ENCODE results near the gene HMCN1.

Gene HMCN1

GRCh38 chr1:185733818-185734735, at the start of gene HMCN1:
TSS of gene HMCN1 (plus strand) at chr1:185734391. CDS start at chr1:185734780, 389 bp downstream.
- DNase-seq: no peak

GRCh38 chr1:185686821-185687778, 47.1 kb upstream of the HMCN1 start:
- DNase-seq: no peak

GRCh38 chr1:185690527-185690926, 43.7 kb upstream of the HMCN1 start:
- DNase-seq: no peak

DNA sequence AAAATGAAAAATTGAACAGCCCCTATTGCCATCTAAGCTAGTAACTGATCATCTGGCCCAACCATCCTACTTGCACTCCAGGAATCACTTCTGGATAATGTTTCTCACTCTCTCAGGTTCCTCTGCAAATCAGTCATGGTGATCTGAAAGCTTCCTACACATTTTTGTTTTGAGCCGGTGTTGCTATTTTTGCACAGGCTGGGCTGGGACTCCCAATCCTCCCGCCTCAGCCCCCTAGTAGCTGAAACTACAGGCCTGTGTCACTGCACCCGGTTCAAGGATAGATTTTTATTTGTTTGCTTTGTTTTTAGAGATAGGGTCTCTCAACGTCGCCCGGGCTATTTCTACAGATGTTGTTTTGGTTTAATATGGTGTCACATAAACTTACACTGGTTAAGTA, 40.5 kb upstream of the HMCN1 start:
- DNase-seq: no peak

DNA sequence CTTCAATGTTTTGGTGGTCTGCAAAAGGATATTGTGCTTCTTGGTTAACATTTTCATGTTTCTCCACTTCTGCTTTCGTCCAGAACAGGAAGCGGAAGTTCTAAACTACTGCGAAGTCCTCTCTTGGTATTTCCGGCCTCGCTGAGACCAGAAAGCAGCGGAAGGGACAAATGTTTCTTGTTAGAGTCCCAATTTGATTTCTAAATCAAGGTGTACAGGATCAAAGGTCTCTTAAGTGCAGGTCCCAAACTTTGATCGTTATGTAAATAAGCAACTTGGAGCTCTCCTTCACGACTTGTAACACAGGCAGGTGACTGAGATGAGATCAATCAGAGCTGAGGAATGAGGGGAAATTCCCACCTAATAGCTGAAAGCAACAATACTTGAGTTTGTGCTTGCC, 40.1 kb upstream of the HMCN1 start:
- DNase-seq: peak; percentile 50

GRCh38 chr1:185695299-185695698, 38.9 kb upstream of the HMCN1 start:
- peak; percentile 27 for DNase-seq

- DNase-seq: no peak
These were observed 37.6 kb upstream of the HMCN1 start for GRCh38 chr1:185696422-185697150.

DNA sequence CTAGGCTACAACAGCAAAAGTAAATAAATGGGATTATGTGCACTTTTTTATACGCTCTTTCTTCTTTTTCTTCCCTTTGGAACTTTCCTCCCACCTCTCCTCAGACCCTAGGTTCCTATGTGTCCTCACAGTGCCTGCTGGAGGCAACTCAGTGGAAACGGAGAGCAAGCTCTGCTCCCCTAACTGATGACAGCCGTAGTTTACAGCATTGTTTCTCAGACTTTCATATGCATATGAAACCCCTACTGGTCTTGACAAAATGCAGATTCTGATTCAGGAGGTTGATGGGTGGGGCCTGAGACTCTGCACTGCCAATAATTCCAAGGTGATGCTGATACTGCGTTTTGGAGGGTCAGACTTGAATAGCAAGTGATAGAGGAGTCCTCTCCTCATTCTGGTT, 34.3 kb upstream of the HMCN1 start:
- no peak for DNase-seq

DNA sequence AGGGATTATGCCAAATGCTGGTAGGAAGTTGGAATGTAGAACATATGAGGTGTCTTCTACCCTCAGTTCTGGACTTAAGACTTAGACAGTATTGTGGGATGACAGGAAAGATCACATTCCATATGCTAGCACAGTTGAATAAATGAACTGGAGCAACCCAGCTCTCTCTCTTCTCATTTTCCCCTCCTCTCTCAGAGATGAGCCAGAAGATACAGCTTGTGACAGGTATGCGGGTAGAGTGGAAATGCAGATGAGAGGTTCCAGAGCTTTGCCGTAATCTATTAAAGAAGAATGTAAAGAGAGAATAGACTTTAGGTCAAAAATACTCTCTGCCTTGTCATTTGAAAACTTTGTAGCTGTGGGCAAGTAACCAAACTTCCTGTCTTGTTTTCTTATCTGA, 32.5 kb upstream of the HMCN1 start:
- no peak for DNase-seq

- DNase-seq: no peak
These were observed 30.0 kb upstream of the HMCN1 start for GRCh38 chr1:185704181-185704580.

DNA sequence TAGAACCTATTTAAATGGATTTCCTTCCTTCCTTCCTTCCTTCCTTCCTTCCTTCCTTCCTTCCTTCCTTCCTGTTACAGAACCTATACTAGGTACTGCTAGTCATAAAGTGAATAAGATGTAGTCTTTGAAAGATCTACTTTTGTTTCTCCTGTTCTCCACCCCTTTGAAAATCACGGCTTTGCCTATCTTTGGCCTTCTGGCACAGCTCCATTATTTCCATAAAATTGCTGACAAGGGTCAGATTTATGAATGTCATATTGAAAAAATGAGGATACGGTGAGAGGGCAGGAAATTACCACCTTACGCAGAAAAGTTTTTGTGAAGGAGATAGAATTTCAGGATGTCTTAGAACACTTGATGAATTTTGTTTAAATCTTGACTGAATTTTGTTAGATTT, 18.1 kb upstream of the HMCN1 start:
- DNase-seq: no peak

GRCh38 chr1:185719021-185719420, 15.2 kb upstream of the HMCN1 start:
- no peak for DNase-seq

DNA sequence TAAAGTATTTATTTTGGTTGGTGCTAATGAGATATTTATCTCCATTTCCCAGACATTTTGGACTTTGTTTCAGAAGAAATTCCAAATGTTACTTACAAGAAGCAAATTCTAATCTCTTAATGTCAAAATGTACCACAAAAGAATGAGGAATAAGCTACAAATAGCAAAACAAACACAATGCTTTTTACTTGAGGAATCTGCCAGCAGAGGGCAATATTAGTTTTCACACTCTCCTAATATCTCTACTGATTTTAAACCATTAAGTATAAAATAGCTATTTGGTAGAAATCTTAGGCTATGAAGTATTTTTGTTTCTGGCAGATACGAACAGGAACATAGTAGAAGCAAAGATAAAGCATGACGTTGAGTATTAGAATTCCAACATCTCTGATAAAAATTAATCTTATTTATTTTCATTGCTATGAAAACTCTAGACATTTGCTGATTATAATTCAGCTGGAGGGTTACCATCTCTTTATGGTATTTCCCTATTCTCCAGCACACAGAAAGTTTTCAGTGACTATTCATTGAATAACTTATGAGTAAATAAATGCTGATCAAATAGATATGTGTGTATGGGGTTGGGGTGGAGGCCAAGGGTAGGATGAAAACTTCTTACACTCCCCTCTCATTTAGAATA, 13.4 kb upstream of the HMCN1 start:
- no peak for DNase-seq

DNA sequence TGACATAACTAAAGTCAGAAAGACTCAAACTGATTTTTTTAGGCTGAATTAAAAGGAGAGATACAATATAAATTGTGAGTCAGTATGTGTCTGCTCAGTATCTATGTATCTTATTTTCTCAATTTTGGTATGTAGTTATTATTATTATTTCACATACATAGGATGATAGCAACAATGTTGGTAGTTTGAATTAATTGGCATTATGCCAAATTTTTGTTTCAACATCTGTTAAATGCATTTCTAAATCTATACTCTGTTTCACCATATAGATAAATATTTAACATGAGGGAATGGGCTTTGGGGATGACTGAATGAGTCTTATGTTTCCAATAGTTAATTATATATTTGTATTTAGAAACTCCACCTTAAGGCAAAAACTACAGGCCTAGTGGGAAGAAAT, 12.6 kb upstream of the HMCN1 start:
- DNase-seq: no peak

GRCh38 chr1:185722098-185722497, 12.1 kb upstream of the HMCN1 start:
- DNase-seq: no peak

- no peak for DNase-seq
These were observed 6.5 kb upstream of the HMCN1 start for GRCh38 chr1:185727726-185728125.

DNA sequence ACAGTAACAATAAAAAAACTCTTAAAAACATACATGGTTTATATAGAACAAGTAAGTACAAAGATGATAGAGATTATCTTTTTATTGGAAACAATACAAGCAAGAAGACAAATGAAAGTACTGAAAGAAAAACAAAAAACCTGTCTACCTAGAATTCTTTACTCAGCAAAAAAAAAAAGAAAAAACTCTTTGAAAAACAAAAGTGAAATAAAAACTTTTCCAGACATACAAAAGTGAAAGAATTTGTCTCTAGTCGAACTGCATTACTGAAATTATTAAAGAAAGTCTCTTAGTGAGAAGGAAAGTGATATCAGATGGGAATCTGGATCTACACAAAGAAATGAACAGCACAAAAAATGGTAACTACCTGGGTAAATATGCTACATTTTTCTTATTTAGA, 2.7 kb upstream of the HMCN1 start:
- no peak for DNase-seq

DNA sequence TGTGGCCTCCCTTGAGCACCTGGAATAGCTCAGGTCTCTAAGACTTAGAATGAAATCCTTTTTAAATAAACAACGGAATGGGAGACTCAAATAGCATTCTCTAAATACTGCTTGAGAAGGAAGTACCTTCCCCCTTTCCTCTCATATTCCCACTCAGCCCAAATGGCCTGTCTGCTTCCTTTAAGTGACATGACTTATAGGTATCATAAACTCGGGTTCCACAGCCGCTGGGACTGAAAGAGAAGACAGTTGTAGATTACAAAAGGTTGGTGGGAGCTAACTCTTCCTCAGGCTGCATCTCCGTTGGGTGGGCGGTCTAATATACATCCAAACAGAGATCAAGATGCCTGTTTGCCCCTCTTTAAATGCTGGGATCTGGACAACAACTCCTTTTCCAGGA, 1.2 kb upstream of the HMCN1 start:
- DNase-seq: no peak

DNA sequence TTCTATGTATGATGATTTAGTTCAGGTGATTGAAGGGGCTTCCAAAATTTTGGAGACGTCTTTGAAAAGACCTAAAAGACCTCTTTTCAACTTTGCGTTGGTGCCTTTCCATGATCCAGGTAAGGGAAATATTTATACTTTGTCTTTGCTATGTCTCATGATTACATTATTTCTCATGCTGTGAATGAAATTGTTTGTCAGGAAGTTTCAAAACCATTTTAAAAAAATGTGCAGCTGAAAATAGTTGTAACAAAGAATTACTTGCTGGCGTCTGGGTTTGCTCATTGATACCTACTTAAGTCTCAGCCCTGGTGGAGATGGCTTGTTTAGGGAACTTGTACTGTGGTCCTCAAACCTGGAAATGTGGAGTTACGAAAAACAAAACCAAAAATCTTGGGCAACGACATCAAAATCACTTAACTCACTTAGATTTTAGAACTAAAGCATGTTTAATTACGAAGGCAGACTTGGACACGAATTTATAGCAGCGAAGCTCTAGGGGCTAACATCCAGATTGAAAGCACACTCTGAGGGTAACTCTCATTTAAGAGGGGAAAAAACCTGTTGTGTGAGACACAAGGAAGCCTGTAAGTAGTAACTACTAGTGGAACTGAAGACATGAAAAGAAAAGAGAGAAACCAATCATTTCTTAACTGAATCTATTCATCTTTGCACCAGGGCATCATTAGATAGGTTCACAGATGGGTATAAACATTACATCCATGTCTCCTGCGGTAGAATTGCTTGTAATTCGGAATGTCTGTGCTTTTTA, 924 bp downstream of the HMCN1 start:
- DNase-seq: no peak

GRCh38 chr1:185735701-185736064, 1.5 kb downstream of the HMCN1 start:
- no peak for DNase-seq

- no peak for DNase-seq
These were observed 5.8 kb downstream of the HMCN1 start for GRCh38 chr1:185739967-185740366.

DNA sequence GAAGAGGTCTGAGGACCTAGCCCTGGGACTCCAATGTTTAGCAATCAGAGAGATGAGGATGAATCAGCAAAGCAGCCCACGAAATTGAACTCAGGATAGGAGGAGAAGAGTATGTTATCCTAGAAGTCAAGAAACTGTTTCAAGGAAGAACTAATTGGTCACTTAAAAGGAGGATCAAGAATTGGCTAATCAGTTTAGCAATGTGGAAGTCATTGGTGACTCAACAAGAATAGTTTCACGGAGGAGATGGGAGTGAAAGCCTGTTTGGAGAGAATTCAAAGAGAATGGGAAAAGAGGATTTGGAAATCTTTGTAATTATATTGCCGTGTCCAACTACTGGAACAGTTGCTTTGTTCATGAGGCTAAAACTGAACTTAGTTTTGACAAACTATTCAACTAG, 7.4 kb downstream of the HMCN1 start:
- no peak for DNase-seq

Data from CD4-positive, alpha-beta T cell treated with Interleukin-10 for 1 hour (primary cell).